Measurements from ENCODE around the gene P4HTM.

The P4HTM gene

GRCh38 chr3:49032646-49033304 lies 42.7 kb downstream of the P4HTM start:
- Histone ChIP-seq H3K4me3 (ENCODE audit: low read depth in 1 of 2, low read length in 1 of 2) (no peak overlapping the region), H3K27ac (no peak overlapping the region), H3K4me1 (ENCODE audit: control insufficient read depth in 1 of 2, insufficient read depth in 1 of 2, low read depth in 1 of 2, low read length in 1 of 2) (peaks cover 15 to 16% of the 10 kb centered on the region in 2 experiments), H3K27me3 (no peaks in the 10 kb centered on the region), H3K36me3 (peaks cover 44% of the 10 kb centered on the region), H3K9me3 (no peaks in the 10 kb centered on the region)
- TF ChIP-seq CTCF (IDR thresholded peaks at IDR 0.05) = no peak

GRCh38 chr3:49034650-49035049 lies 44.6 kb downstream of the P4HTM start:
- Histone ChIP-seq H3K4me1 (ENCODE audit: control insufficient read depth in 1 of 2, insufficient read depth in 1 of 2, low read depth in 1 of 2, low read length in 1 of 2) (peaks cover under 1% of the 10 kb centered on the region in 2 experiments), H3K4me3 (ENCODE audit: low read depth in 1 of 2, low read length in 1 of 2) (no peak overlapping the region), H3K27me3 (no peaks in the 10 kb centered on the region), H3K36me3 (peaks cover 59% of the 10 kb centered on the region), H3K27ac (peak overlapping the region; percentile 3), H3K9me3 (no peaks in the 10 kb centered on the region)
- no peak for TF ChIP-seq CTCF (IDR thresholded peaks at IDR 0.05)

- no peaks in the 10 kb centered on the region for H3K4me1 ChIP-seq (ENCODE audit: control insufficient read depth in 1 of 2, insufficient read depth in 1 of 2, low read depth in 1 of 2, low read length in 1 of 2)
- H3K36me3 ChIP-seq = peaks cover 64% of the 10 kb centered on the region
- TF ChIP-seq CTCF (IDR thresholded peaks at IDR 0.05) = no peak
- H3K9me3 ChIP-seq = no peaks in the 10 kb centered on the region
- H3K27ac ChIP-seq = peak overlapping the region; percentile 3
- no peaks in the 10 kb centered on the region for H3K27me3 ChIP-seq
- no peak overlapping the region for H3K4me3 ChIP-seq (ENCODE audit: low read depth in 1 of 2, low read length in 1 of 2)
Measured at GRCh38 chr3:49035281-49035680, 45.2 kb downstream of the P4HTM start.

GRCh38 chr3:49053543-49053942 lies 63.5 kb downstream of the P4HTM start:
- no peak overlapping the region for H3K27ac ChIP-seq
- no peak for TF ChIP-seq CTCF (IDR thresholded peaks at IDR 0.05)
- H3K4me1 ChIP-seq (ENCODE audit: control insufficient read depth in 1 of 2, insufficient read depth in 1 of 2, low read depth in 1 of 2, low read length in 1 of 2) = peaks cover 7 to 8% of the 10 kb centered on the region in 2 experiments
- H3K9me3 ChIP-seq = no peaks in the 10 kb centered on the region
- no peaks in the 10 kb centered on the region for H3K27me3 ChIP-seq
- no peak overlapping the region for H3K4me3 ChIP-seq (ENCODE audit: low read depth in 1 of 2, low read length in 1 of 2)
- peaks cover 53% of the 10 kb centered on the region for H3K36me3 ChIP-seq

- no peak for TF ChIP-seq CTCF (IDR thresholded peaks at IDR 0.05)
- Histone ChIP-seq H3K27me3 (no peaks in the 10 kb centered on the region), H3K36me3 (peaks cover 53% of the 10 kb centered on the region), H3K9me3 (no peaks in the 10 kb centered on the region), H3K27ac (no peak overlapping the region), H3K4me1 (ENCODE audit: control insufficient read depth in 1 of 2, insufficient read depth in 1 of 2, low read depth in 1 of 2, low read length in 1 of 2) (peaks cover 7 to 8% of the 10 kb centered on the region in 2 experiments), H3K4me3 (ENCODE audit: low read depth in 1 of 2, low read length in 1 of 2) (no peak overlapping the region)
Measured at GRCh38 chr3:49054344-49054862, 64.4 kb downstream of the P4HTM start.
